Mucosa of descending colon (tissue), 3 donors: ENCODE results near the gene GNAS. TPM values are rescaled to one million over a fixed set of nuclear protein-coding genes. Genes with fewer than 3 reads are reported as not detected.

Source experiments
- ATAC-seq: fragments of 200-7000 bp; cut with Tn5 transposase; one replicate; pipeline ENCODE4 v1.9.1; 2020; ENCODE audit warnings: mild to moderate bottlenecking, moderate library complexity
- DNase-seq, 3 donors: peaks; one replicate each; pipeline ENCODE4 v3.0.0-alpha.2; 2020
- H3K36me3 ChIP-seq: fragments of 200-600 bp; one replicate; pipeline ENCODE4 v1.8.0; 2021; ENCODE audit warnings: low read depth, mild to moderate bottlenecking
- H3K4me1 ChIP-seq: fragments of 200-600 bp; one replicate; pipeline ENCODE4 v1.8.0; 2021; ENCODE audit warnings: low read depth, mild to moderate bottlenecking
- H3K4me3 ChIP-seq: fragments of 200-600 bp; one replicate; pipeline ENCODE4 v1.8.0; 2021; ENCODE audit warnings: mild to moderate bottlenecking
- H3K9me3 ChIP-seq: fragments of 200-600 bp; one replicate; pipeline ENCODE4 v1.8.0; 2021; ENCODE audit warnings: mild to moderate bottlenecking
- intact Hi-C, 2 donors: fragments of 100-400 bp; cut with DNase I in 1 of 2; cut with micrococcal nuclease in 1 of 2; formaldehyde crosslinking; loops; one replicate each; pipeline versions ENCODE4 v1.11.0 to v1.11.1; 2022; cut with DNase I, micrococcal nuclease
- total RNA-seq, 3 donors: library from RNA; stranded (reverse); fragmentation: NEBNext Ultra II Directional in 2 of 3; extraction: Animal tissue kit (Norgen Biotek cat#: 25700) in 2 of 3; gene quantifications; one replicate each; pipeline versions ENCODE4 v1.2.1 to v1.2.4, GENCODE V29; 2021 to 2023
- TF ChIP-seq, protein P1 (sequence below): fragments of 200-600 bp; IDR thresholded peaks from one replicate; pipeline ENCODE4 v1.8.0; 2022; ENCODE audit warnings: antibody characterized with exemption, mild to moderate bottlenecking
- donor health status: DM: no; HTN: no; CAD: no; lungs with moderate emphysema.
- donor health status: DM: no; HTN: no; CAD: no.
- donor health status: DM: no; HTN: yes; CAD: no.

GNAS gene
- total RNA-seq, 3 donors from 2014 or later, result 583 to 659 (median 632) TPM

DNA sequence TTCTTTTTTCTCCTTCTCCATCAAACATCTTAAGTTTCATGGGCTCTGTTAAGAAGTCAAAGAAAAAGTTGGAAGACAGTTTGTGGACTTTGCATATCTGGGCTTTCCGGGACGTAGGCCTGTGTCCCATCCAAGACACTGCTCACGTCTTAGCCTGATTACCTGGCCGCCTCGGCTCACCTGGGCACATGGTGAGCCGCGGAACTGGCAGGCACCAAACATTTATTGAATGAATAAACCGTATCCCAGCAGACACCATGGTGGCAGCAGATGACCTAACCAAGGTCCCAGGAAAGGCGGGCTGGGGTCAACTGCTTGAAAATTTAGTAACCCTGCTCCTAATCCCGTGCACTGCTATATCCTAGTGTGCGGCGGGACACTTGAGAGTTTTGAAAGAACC lies 35.6 kb downstream of the GNAS start:
- Histone ChIP-seq H3K4me1 (peaks cover 3% of the 10 kb centered on the region), H3K36me3 (no peaks in the 10 kb centered on the region), H3K9me3 (no peaks in the 10 kb centered on the region), H3K4me3 (peak overlapping the region; percentile 26)
- intact Hi-C loops, result no loop called here
- TF ChIP-seq, protein P1, sequence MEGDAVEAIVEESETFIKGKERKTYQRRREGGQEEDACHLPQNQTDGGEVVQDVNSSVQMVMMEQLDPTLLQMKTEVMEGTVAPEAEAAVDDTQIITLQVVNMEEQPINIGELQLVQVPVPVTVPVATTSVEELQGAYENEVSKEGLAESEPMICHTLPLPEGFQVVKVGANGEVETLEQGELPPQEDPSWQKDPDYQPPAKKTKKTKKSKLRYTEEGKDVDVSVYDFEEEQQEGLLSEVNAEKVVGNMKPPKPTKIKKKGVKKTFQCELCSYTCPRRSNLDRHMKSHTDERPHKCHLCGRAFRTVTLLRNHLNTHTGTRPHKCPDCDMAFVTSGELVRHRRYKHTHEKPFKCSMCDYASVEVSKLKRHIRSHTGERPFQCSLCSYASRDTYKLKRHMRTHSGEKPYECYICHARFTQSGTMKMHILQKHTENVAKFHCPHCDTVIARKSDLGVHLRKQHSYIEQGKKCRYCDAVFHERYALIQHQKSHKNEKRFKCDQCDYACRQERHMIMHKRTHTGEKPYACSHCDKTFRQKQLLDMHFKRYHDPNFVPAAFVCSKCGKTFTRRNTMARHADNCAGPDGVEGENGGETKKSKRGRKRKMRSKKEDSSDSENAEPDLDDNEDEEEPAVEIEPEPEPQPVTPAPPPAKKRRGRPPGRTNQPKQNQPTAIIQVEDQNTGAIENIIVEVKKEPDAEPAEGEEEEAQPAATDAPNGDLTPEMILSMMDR, result no peak
- DNase-seq (peak in 2 of 3 donors; percentile 18 to 29), ATAC-seq (no peak)

DNA sequence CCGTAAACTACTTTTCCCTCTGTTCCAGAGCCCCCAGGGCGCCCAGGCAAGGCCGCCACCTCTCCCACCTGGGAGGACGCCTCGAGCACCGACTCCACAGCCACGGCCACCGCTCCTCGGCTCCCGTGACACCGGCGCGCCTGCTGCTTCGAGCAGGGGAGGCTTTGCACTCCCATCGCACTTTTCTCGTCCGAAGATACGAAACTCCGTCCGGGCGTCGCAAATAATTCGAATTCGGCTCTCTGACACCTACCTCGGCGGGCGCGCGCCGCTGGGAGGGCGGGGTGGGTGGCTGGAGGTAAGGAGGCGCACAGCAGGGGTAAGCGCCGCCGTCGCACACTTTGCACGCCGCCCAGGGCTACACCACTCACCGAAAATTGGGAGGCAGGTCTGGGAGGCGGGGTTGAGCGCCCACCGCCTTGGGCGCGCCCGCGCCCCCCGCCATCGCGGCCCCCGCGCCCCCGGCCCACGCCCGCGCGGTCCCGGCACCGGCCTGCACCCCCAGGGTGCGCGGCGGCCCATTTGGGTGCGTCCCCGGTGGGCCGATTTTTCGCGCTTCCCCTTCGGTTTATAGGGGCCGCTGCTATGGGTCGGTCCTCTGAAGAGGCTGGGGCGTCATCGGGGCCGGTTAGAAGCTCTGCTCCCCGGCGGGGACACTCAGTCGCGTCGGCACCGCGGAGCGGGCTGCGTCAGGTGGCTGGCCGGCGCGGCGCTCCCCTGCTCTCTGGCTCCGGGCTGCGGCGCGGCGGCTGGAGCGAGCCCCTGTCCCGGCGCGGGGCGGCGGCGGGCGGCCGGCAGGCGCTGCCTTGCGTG lies 36.2 kb downstream of the GNAS start:
- ATAC-seq (peak; percentile 69), DNase-seq (peak; percentile 83 to 92 (median 88))
- H3K4me1 ChIP-seq, result peaks cover 7% of the 10 kb centered on the region
- H3K36me3 ChIP-seq, result no peaks in the 10 kb centered on the region
- no peaks in the 10 kb centered on the region for H3K9me3 ChIP-seq
- intact Hi-C loops, result no loop called here
- TF ChIP-seq, protein P1, result no peak
- peak overlapping the region; percentile 26 for H3K4me3 ChIP-seq

DNA sequence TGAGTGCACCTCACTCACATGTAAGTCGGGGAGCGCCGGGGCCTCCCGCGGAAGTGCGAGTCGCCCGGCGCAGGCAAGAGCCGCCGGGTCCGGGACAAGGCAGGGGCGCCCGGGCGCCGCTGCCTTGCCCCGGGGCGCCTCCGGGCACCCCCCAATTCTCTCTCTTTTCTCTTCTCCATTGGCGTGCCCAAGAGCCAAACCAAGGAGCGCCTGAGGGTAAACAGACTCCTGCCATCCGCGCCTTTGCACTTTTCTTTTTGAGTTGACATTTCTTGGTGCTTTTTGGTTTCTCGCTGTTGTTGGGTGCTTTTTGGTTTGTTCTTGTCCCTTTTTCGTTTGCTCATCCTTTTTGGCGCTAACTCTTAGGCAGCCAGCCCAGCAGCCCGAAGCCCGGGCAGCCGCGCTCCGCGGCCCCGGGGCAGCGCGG lies 36.8 kb downstream of the GNAS start:
- intact Hi-C loops, result no loop called here
- ATAC-seq, result no peak
- Histone ChIP-seq H3K4me3 (peak overlapping the region; percentile 11), H3K9me3 (no peaks in the 10 kb centered on the region), H3K4me1 (peaks cover 13% of the 10 kb centered on the region), H3K36me3 (no peaks in the 10 kb centered on the region)
- TF ChIP-seq, protein P1, result no peak
- no peak for DNase-seq

DNA sequence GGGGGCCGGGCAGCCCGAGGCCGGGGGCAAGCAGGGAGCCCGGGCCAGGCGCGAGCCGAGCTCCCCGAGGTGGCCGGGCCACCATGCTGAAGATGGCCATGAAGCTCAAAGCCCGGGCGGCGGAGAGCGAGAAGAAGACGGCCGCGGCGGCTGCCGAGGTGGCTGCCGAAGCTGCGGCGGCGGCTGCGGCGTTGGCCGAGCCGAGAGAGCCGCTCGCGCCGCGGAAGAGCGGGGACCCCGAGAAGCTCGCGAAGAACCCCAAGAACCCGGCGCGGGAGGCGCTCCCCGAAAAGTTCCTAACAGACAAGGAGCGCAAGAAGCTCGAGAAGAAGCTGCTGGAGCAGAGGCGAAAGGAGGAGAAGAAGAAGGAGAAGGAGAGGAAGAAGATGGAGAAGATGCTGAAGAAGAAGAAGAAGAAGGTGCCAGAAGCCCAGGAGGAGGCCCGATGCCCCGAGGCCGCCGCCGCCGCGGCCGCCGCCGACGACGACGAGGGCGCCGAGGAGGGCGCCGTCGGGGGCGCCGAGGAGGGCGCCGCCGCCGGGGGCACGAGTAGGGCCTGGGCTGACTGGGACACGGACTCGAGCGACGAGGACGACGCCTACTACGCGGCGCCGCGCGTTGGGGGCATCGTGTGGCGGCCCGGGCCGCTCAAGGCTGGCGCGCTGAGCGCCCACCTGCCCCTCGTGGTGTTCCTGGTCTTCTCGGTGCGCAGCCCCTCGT lies 37.4 kb downstream of the GNAS start:
- intact Hi-C loops, result no loop called here
- TF ChIP-seq, protein P1, result no peak
- DNase-seq, result peak in 1 of 3 donors; percentile 48
- H3K9me3 ChIP-seq, result no peaks in the 10 kb centered on the region
- peaks cover 17% of the 10 kb centered on the region for H3K4me1 ChIP-seq
- peak overlapping the region; percentile 59 for H3K4me3 ChIP-seq
- no peaks in the 10 kb centered on the region for H3K36me3 ChIP-seq
- ATAC-seq, result no peak

DNA sequence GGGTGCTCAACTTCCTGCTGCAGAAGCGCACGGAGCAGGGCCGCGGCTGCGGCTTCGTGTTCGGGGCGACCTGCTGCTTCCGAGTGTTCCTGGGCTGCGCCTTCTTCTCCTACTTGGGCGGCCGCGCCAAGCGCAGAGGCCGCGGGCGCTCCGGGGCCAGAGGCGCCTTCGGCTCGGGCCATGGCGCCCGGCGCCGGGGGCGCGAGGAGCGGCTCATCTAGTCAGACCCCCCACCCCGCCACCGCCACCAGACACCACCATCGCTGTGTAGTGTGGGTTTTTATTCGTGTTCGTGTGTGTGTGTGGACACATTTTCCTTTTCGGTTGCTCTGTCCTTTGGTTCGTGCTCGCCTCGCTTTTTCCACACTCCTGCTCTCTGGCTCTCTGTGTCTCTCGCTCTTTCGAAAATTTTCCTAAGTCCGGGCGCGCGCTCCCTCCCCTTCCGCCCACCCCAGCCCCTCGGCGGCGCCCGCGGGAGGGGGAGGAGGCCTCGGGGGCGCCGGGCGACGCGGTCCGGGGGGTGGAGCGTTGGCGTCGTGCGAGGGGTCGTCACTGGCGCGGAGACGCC lies 38.1 kb downstream of the GNAS start:
- Histone ChIP-seq H3K4me3 (peak overlapping the region; percentile 59), H3K4me1 (peaks cover 21% of the 10 kb centered on the region), H3K9me3 (no peaks in the 10 kb centered on the region), H3K36me3 (no peaks in the 10 kb centered on the region)
- TF ChIP-seq, protein P1, result no peak
- peak; percentile 51 for ATAC-seq
- intact Hi-C loops, result no loop called here
- peak; percentile 66 to 85 (median 78) for DNase-seq
